HL-60 (cell line): ENCODE results near the gene PHLDA1.

Source experiments
- POLR2AphosphoS5 ChIP-seq: IDR thresholded peaks from 2 replicates; pipeline ENCODE4 v1.6.1; 2012; ENCODE audit warnings: low read depth
- SPI1 ChIP-seq: IDR thresholded peaks from 2 replicates; pipeline ENCODE4 v1.6.1; 2012; ENCODE audit warnings: low read depth, mild to moderate bottlenecking, borderline replicate concordance
- TF ChIP-seq, protein P1 (sequence below): IDR thresholded peaks from 2 replicates; pipeline ENCODE4 v1.6.1; 2012; ENCODE audit warnings: low read depth; ENCODE audit not compliant: insufficient replicate concordance
- TF ChIP-seq, protein P2 (sequence below): IDR thresholded peaks from one replicate; pipeline ENCODE4 v1.5.1; 2011; ENCODE audit warnings: low read length, control low read depth, inconsistent platforms; ENCODE audit not compliant: insufficient read depth

DNA sequence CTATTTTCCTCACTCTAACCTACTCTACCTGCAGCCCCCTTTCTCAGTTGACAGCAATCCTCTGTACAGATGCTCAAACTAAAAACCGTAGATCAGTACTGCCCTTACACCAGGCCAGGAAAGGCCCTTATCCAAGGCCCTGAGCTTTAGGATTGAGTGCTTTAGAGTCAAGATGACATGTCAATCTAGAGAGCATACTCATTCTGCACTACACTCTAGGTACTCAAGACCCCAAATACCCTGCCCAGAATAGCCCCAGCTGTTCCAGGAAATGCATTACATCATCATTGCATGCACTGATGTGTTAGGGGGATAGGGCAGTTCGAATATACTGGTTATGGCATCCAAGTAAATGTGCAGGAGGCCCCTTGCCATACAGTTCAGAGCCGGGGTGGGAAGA, 3.5 kb upstream of the PHLDA1 start:
- TF ChIP-seq, protein P1, sequence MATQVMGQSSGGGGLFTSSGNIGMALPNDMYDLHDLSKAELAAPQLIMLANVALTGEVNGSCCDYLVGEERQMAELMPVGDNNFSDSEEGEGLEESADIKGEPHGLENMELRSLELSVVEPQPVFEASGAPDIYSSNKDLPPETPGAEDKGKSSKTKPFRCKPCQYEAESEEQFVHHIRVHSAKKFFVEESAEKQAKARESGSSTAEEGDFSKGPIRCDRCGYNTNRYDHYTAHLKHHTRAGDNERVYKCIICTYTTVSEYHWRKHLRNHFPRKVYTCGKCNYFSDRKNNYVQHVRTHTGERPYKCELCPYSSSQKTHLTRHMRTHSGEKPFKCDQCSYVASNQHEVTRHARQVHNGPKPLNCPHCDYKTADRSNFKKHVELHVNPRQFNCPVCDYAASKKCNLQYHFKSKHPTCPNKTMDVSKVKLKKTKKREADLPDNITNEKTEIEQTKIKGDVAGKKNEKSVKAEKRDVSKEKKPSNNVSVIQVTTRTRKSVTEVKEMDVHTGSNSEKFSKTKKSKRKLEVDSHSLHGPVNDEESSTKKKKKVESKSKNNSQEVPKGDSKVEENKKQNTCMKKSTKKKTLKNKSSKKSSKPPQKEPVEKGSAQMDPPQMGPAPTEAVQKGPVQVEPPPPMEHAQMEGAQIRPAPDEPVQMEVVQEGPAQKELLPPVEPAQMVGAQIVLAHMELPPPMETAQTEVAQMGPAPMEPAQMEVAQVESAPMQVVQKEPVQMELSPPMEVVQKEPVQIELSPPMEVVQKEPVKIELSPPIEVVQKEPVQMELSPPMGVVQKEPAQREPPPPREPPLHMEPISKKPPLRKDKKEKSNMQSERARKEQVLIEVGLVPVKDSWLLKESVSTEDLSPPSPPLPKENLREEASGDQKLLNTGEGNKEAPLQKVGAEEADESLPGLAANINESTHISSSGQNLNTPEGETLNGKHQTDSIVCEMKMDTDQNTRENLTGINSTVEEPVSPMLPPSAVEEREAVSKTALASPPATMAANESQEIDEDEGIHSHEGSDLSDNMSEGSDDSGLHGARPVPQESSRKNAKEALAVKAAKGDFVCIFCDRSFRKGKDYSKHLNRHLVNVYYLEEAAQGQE: no peak
- TF ChIP-seq, protein P2, sequence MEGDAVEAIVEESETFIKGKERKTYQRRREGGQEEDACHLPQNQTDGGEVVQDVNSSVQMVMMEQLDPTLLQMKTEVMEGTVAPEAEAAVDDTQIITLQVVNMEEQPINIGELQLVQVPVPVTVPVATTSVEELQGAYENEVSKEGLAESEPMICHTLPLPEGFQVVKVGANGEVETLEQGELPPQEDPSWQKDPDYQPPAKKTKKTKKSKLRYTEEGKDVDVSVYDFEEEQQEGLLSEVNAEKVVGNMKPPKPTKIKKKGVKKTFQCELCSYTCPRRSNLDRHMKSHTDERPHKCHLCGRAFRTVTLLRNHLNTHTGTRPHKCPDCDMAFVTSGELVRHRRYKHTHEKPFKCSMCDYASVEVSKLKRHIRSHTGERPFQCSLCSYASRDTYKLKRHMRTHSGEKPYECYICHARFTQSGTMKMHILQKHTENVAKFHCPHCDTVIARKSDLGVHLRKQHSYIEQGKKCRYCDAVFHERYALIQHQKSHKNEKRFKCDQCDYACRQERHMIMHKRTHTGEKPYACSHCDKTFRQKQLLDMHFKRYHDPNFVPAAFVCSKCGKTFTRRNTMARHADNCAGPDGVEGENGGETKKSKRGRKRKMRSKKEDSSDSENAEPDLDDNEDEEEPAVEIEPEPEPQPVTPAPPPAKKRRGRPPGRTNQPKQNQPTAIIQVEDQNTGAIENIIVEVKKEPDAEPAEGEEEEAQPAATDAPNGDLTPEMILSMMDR: no peak
- TF ChIP-seq POLR2AphosphoS5: no peak
- no peak for TF ChIP-seq SPI1
